Stomach (tissue), 9 donors: Measurements from ENCODE around the gene PLAGL1. TPM values are rescaled to one million over a fixed set of nuclear protein-coding genes. Genes with fewer than 3 reads are reported as not detected.
"Not testable (repeated sequence)": the region's sequence is repeated elsewhere in the genome, so short reads cannot be mapped to it uniquely, and the experiment has no call there.

Experiments used
- DNase-seq, 2 donors: peaks; one replicate each; pipeline versions ENCODE4 v3.0.0 to v3.0.0-alpha.2; 2013 to 2019
- H3K27ac ChIP-seq, 5 donors: fragments of 200-600 bp in 4 of 5; sonication (generic) in 4 of 5; one replicate each; pipeline ENCODE4 v1.5.1; 2013 to 2019; ENCODE audit warnings: mild to moderate bottlenecking in 1 of 5, moderate library complexity in 1 of 5
- H3K27me3 ChIP-seq, 3 donors: fragments of 200-600 bp; sonication (generic); one replicate each; pipeline ENCODE4 v1.5.1; 2017 to 2019; ENCODE audit warnings: mixed run types in 1 of 3
- H3K36me3 ChIP-seq, 4 donors: fragments of 200-600 bp; sonication (generic); 1 replicate in 3 of 4; 2 replicates in 1 of 4; pipeline ENCODE4 v1.5.1; 2016 to 2019
- H3K4me1 ChIP-seq, 4 donors: fragments of 200-600 bp; sonication (generic); one replicate each; pipeline ENCODE4 v1.5.1; 2016 to 2019
- H3K4me3 ChIP-seq, 4 donors: fragments of 200-600 bp; sonication (generic) in 3 of 4; one replicate each; pipeline ENCODE4 v1.5.1; 2016 to 2019; ENCODE audit warnings: mild to moderate bottlenecking in 1 of 4
- H3K9me3 ChIP-seq, 4 donors: fragments of 200-600 bp; sonication (generic); one replicate each; pipeline ENCODE4 v1.5.1; 2016 to 2019
- EP300 ChIP-seq: sonication (generic); formaldehyde crosslinking; IDR thresholded peaks from one replicate; pipeline ENCODE4 v1.6.1; 2017; ENCODE audit warnings: antibody characterized with exemption
- POLR2A ChIP-seq, 4 donors: fragments of 450-650 bp; IDR thresholded peaks; one replicate each; pipeline ENCODE4 v1.6.1; 2016; ENCODE audit warnings: antibody characterized with exemption in 4 of 4, control low read depth in 2 of 4, mild to moderate bottlenecking in 1 of 4, moderate library complexity in 1 of 4
- POLR2AphosphoS5 ChIP-seq, 3 donors: sonication (generic); formaldehyde crosslinking; IDR thresholded peaks; one replicate each; pipeline ENCODE4 v1.6.1; 2016; ENCODE audit warnings: antibody characterized with exemption in 3 of 3
- WGBS, 5 donors: extraction: QIAGEN DNeasy Blood & Tissue Kit in 3 of 5; methylation state at CpG; one replicate each; pipeline versions ENCODE4 v1.1.5 to v1.1.7; 2013 to 2018; 5-methylcytosine and 5-hydroxymethylcytosine counted together
- intact Hi-C: fragments of 100-400 bp; cut with DNase I; formaldehyde crosslinking; loops from one replicate; pipeline ENCODE4 v1.15.1; 2023; ENCODE audit warnings: low total_unique reads
- polyA plus RNA-seq, 3 donors: library from polyadenylated mRNA; stranded (reverse); fragments of 200-250 nt; gene quantifications; one replicate each; pipeline ENCODE4 v1.2.3, GENCODE V29; 2013
- total RNA-seq, 5 donors: library from RNA; depleted of rRNA; stranded (reverse); fragments of >200 nt; gene quantifications; one replicate each; pipeline versions ENCODE4 v1.1.0 to v1.2.3, GENCODE V29; 2014 to 2016
- TF ChIP-seq, protein P1 (sequence below), 7 experiments: fragments of 450-650 bp in 4 of 7; fragments of 200-600 bp in 3 of 7; sonication (generic) in 3 of 7; IDR thresholded peaks; one replicate each; pipeline ENCODE4 v1.5.1; 2016 to 2019; ENCODE audit warnings: antibody characterized with exemption in 7 of 7, control low read depth in 2 of 7, mild to moderate bottlenecking in 1 of 7
- donor health status: healthy with polysubstance abuse.
- donor health status: Bipolar disorder and iron deficiency.
- donor health status: healthy.

PLAGL1 gene
- total and polyA plus RNA-seq, 8 donors = 11.2 to 94.9 (median 19.2) TPM

GRCh38 chr6:143934331-143934730, 73.7 kb downstream of the PLAGL1 start:
- no peaks in the 10 kb centered on the region for H3K36me3 ChIP-seq
- intact Hi-C loops = no loop called here
- peaks cover 0 to 22% (median 2%) of the 10 kb centered on the region in 4 donors for H3K9me3 ChIP-seq
- DNase-seq = no peak
- 89 to 100% (median 96%) methylated on average over 1 of the region's 1 CpG for WGBS, 5 donors
- H3K4me1 ChIP-seq = no peaks in the 10 kb centered on the region
- no peak overlapping the region for H3K27ac ChIP-seq
- TF ChIP-seq POLR2A (IDR thresholded peaks at IDR 0.05) (no peak), EP300 (no peak), POLR2AphosphoS5 (IDR thresholded peaks at IDR 0.05) (no peak)
- TF ChIP-seq, protein P1, sequence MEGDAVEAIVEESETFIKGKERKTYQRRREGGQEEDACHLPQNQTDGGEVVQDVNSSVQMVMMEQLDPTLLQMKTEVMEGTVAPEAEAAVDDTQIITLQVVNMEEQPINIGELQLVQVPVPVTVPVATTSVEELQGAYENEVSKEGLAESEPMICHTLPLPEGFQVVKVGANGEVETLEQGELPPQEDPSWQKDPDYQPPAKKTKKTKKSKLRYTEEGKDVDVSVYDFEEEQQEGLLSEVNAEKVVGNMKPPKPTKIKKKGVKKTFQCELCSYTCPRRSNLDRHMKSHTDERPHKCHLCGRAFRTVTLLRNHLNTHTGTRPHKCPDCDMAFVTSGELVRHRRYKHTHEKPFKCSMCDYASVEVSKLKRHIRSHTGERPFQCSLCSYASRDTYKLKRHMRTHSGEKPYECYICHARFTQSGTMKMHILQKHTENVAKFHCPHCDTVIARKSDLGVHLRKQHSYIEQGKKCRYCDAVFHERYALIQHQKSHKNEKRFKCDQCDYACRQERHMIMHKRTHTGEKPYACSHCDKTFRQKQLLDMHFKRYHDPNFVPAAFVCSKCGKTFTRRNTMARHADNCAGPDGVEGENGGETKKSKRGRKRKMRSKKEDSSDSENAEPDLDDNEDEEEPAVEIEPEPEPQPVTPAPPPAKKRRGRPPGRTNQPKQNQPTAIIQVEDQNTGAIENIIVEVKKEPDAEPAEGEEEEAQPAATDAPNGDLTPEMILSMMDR (IDR thresholded peaks at IDR 0.05) = no peak
- no peak overlapping the region for H3K4me3 ChIP-seq
- no peaks in the 10 kb centered on the region for H3K27me3 ChIP-seq

GRCh38 chr6:143929975-143930374, 78.1 kb downstream of the PLAGL1 start:
- intact Hi-C loops = no loop called here
- no peak for DNase-seq
- no peaks in the 10 kb centered on the region for H3K36me3 ChIP-seq
- no peak overlapping the region for H3K4me3 ChIP-seq
- TF ChIP-seq POLR2A (IDR thresholded peaks at IDR 0.05) = no peak
- TF ChIP-seq EP300 = no peak
- TF ChIP-seq, protein P1 (IDR thresholded peaks at IDR 0.05) = no peak
- TF ChIP-seq POLR2AphosphoS5 (IDR thresholded peaks at IDR 0.05) = no peak
- no peaks in the 10 kb centered on the region for H3K27me3 ChIP-seq
- no peak overlapping the region for H3K27ac ChIP-seq
- peaks cover 0 to 22% (median 2%) of the 10 kb centered on the region in 4 donors for H3K9me3 ChIP-seq
- no peaks in the 10 kb centered on the region for H3K4me1 ChIP-seq

DNA sequence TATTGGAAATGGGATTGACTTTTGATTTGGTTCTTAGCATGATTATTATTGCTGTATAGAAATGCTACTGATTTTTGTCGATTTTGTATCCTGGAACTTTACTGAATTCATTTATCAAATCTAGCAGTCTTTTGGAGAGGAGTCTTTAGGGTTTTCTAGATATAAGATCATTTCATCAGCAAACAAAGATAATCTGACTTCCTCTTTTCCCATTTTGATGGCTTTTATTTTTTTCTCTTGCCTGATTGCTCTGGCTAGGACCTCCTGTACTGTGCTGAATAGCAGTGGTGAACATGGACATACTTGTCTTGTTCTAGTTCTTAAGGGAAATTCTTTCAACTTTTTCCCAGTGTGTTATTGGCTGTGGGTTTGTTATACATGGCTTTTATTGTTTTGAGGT, 79.2 kb downstream of the PLAGL1 start:
- 90 to 98% (median 96%) methylated on average over 1 of the region's 1 CpG for WGBS, 5 donors
- no peak overlapping the region for H3K27ac ChIP-seq
- intact Hi-C loops = no loop called here
- peaks cover 0 to 22% (median 2%) of the 10 kb centered on the region in 4 donors for H3K9me3 ChIP-seq
- TF ChIP-seq EP300 (no peak), POLR2A (IDR thresholded peaks at IDR 0.05) (no peak), POLR2AphosphoS5 (IDR thresholded peaks at IDR 0.05) (no peak)
- TF ChIP-seq, protein P1 (IDR thresholded peaks at IDR 0.05) = no peak
- no peak overlapping the region for H3K4me3 ChIP-seq
- H3K27me3 ChIP-seq = no peaks in the 10 kb centered on the region
- no peak for DNase-seq
- no peaks in the 10 kb centered on the region for H3K36me3 ChIP-seq
- H3K4me1 ChIP-seq = no peaks in the 10 kb centered on the region

GRCh38 chr6:143917026-143917425, 91.0 kb downstream of the PLAGL1 start:
- H3K4me3 ChIP-seq, H3K4me1 ChIP-seq, intact Hi-C loops, H3K36me3 ChIP-seq, H3K27ac ChIP-seq, H3K27me3 ChIP-seq, DNase-seq: not testable (repeated sequence)
- H3K9me3 ChIP-seq = peaks cover 0 to 13% (median 6%) of the 10 kb centered on the region in 4 donors
- 79 to 90% (median 80%) methylated on average over 4 of the region's 4 CpGs for WGBS, 5 donors

GRCh38 chr6:143912671-143913070, 95.4 kb downstream of the PLAGL1 start:
- H3K36me3 ChIP-seq = no peaks in the 10 kb centered on the region
- no peak overlapping the region for H3K4me3 ChIP-seq
- peaks cover 8 to 22% (median 16%) of the 10 kb centered on the region in 4 donors for H3K9me3 ChIP-seq
- DNase-seq = no peak
- intact Hi-C loops = no loop called here
- 63 to 100% (median 93%) methylated on average over 1 of the region's 1 CpG for WGBS, 5 donors
- H3K27me3 ChIP-seq = no peaks in the 10 kb centered on the region
- TF ChIP-seq EP300 (no peak), POLR2A (IDR thresholded peaks at IDR 0.05) (no peak), POLR2AphosphoS5 (IDR thresholded peaks at IDR 0.05) (no peak)
- TF ChIP-seq, protein P1 (IDR thresholded peaks at IDR 0.05) = no peak
- no peaks in the 10 kb centered on the region for H3K4me1 ChIP-seq
- no peak overlapping the region for H3K27ac ChIP-seq
